ENCODE measurements around the gene MPP1. TPM values are rescaled to one million over a fixed set of nuclear protein-coding genes. Genes with fewer than 3 reads are reported as not detected.

Gene MPP1
- total and polyA plus RNA-seq, 9 of the 15 experiments (the other 6 are each of a cell fraction or from before 2014, with no cell fraction given): 227 to 395 (median 283) TPM

DNA sequence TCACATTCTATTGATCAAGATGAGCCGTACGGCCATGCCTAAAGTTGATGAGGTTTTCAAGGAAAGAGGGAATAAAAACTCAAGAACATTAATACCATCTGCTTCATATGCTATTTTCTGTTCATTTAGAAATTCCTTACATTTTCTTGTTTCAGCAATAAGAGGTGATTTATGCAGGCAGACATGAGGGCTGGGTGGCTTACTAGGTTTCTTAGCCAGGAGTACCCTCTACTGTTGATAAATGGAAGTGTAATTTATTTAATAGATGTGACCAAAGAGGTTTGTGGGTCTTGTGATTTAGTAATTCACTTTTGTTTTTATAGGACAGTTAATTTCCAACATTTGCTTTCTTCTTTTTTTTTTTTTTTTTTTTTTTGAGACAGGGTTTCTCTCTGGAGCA is 35.6 kb upstream of the MPP1 start (continued):
- TF ChIP-seq CC2D1A (IDR thresholded peaks at IDR 0.05) (peak; percentile 49; the same call in 1 of the 2 replicates), ZNF592 (IDR thresholded peaks at IDR 0.05) (no peak), ARID3A (IDR thresholded peaks at IDR 0.05; ENCODE audit: borderline replicate concordance, low read depth, low read length) (peak; percentile 79; the same call in 1 of the 2 replicates), DEAF1 (CRISPR knock-in tag; IDR thresholded peaks at IDR 0.05) (peak; percentile 77), MCM3 (IDR thresholded peaks at IDR 0.05) (no peak), SP1 (CRISPR knock-in tag; IDR thresholded peaks at IDR 0.05) (no peak), ZNF518B (CRISPR knock-in tag; IDR thresholded peaks at IDR 0.05) (no peak), RAD21 (CRISPR knock-in tag; conservative IDR thresholded peaks at IDR 0.05 in 1 of 2, IDR thresholded peaks at IDR 0.05 in 1 of 2) (peak; percentile 83 to 94), LCOR (CRISPR knock-in tag; IDR thresholded peaks at IDR 0.05) (no peak), PBX2 (CRISPR knock-in tag; IDR thresholded peaks at IDR 0.05; ENCODE audit: low read depth) (no peak), PBX2 (tag; conservative IDR thresholded peaks at IDR 0.05; ENCODE audit: low read depth) (peak; percentile 85)
- TF ChIP-seq, protein P1, sequence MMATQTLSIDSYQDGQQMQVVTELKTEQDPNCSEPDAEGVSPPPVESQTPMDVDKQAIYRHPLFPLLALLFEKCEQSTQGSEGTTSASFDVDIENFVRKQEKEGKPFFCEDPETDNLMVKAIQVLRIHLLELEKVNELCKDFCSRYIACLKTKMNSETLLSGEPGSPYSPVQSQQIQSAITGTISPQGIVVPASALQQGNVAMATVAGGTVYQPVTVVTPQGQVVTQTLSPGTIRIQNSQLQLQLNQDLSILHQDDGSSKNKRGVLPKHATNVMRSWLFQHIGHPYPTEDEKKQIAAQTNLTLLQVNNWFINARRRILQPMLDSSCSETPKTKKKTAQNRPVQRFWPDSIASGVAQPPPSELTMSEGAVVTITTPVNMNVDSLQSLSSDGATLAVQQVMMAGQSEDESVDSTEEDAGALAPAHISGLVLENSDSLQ (IDR thresholded peaks at IDR 0.05): peak; percentile 81
